HG03039 (cell line): Measurements from ENCODE around the gene NHLH2.

Experiments
- ATAC-seq: cut with Tn5 transposase; IDR thresholded peaks from one replicate; pipeline ENCODE4 v1.9.1; 2021; ENCODE audit warnings: mild to moderate bottlenecking, moderate library complexity; ENCODE audit not compliant: unreplicated experiment

NHLH2 gene

GRCh38 chr1:115805597-115805996 is 35.3 kb downstream of the NHLH2 start:
- no peak for ATAC-seq

GRCh38 chr1:115802416-115802815 is 38.5 kb downstream of the NHLH2 start:
- ATAC-seq, result no peak

GRCh38 chr1:115797486-115797885 is 43.4 kb downstream of the NHLH2 start:
- ATAC-seq, result no peak

- no peak for ATAC-seq
Measured at GRCh38 chr1:115796897-115797296, 44.0 kb downstream of the NHLH2 start.

- ATAC-seq, result no peak
Measured at GRCh38 chr1:115796036-115796435, 44.9 kb downstream of the NHLH2 start.

GRCh38 chr1:115794976-115795639 is 45.8 kb downstream of the NHLH2 start:
- no peak for ATAC-seq

GRCh38 chr1:115793162-115793561 is 47.8 kb downstream of the NHLH2 start:
- no peak for ATAC-seq

- ATAC-seq, result no peak
Measured at GRCh38 chr1:115791816-115792215, 49.1 kb downstream of the NHLH2 start.

GRCh38 chr1:115790846-115791245 is 50.1 kb downstream of the NHLH2 start:
- no peak for ATAC-seq

GRCh38 chr1:115790356-115790755 is 50.6 kb downstream of the NHLH2 start:
- no peak for ATAC-seq
